Glutamatergic neuron (in vitro differentiated cells): ENCODE data around the gene AGPAT2. TPM values are rescaled to one million over a fixed set of nuclear protein-coding genes. Genes with fewer than 3 reads are reported as not detected.

ENCODE experiments used
- DNase-seq: peaks from one replicate; pipeline ENCODE4 v3.0.0; 2022
- H3K27ac Mint-ChIP-seq: one replicate; pipeline ENCODE4 v1.8.0; 2020; ENCODE audit warnings: mild to moderate bottlenecking, mixed read lengths, inconsistent platforms; ENCODE audit not compliant: unreplicated experiment
- H3K27me3 Mint-ChIP-seq: one replicate; pipeline ENCODE4 v1.8.0; 2020; ENCODE audit warnings: mild to moderate bottlenecking, moderate library complexity, mixed read lengths, inconsistent platforms; ENCODE audit not compliant: unreplicated experiment
- H3K36me3 Mint-ChIP-seq: one replicate; pipeline ENCODE4 v1.8.0; 2020; ENCODE audit warnings: mild to moderate bottlenecking, mixed read lengths, inconsistent platforms; ENCODE audit not compliant: unreplicated experiment
- H3K4me1 Mint-ChIP-seq: one replicate; pipeline ENCODE4 v1.8.0; 2020; ENCODE audit warnings: mild to moderate bottlenecking, low read depth, mixed read lengths, inconsistent platforms; ENCODE audit not compliant: unreplicated experiment
- H3K4me3 Mint-ChIP-seq: one replicate; pipeline ENCODE4 v1.8.0; 2020; ENCODE audit warnings: mild to moderate bottlenecking, mixed read lengths, inconsistent platforms; ENCODE audit not compliant: unreplicated experiment
- H3K9me3 Mint-ChIP-seq: one replicate; pipeline ENCODE4 v1.8.0; 2020; ENCODE audit warnings: mild to moderate bottlenecking, moderate library complexity, mixed read lengths, inconsistent platforms; ENCODE audit not compliant: unreplicated experiment
- total RNA-seq: library from RNA; stranded (reverse); fragmentation: NEBNext Ultra II Directional; extraction: Animal tissue kit (Norgen Biotek cat#: 25700); gene quantifications from one replicate; pipeline ENCODE4 v1.2.1, GENCODE V29; 2021; ENCODE audit not compliant: unreplicated experiment
- TF ChIP-seq, protein P1 (sequence below): fragments of 200-600 bp; sonication (generic); IDR thresholded peaks from one replicate; pipeline ENCODE4 v1.5.0; 2021; ENCODE audit not compliant: partially characterized antibody, unreplicated experiment

The AGPAT2 gene
- total RNA-seq, 1 donor from 2014 or later: 72.8 TPM

DNA sequence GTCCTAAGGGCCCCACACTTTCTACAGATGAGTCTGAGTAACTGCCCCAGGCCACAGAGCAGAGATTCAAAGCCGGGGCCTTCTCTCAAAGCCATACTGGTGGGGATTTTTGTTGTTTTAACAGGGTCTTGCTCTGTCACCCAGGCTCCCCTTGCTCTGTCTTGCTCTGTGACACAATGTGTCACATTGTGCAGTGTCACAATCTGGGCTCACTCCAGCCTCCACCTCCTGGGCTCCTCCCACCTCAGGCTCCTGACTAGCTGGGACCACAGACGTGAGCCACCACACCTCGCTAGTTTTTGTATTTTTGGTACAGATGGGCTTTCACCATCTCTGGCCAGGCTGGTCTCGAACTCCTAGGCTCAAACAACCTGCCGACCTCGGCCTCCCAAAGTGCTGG, 8.6 kb downstream of the AGPAT2 start:
- TF ChIP-seq, protein P1, sequence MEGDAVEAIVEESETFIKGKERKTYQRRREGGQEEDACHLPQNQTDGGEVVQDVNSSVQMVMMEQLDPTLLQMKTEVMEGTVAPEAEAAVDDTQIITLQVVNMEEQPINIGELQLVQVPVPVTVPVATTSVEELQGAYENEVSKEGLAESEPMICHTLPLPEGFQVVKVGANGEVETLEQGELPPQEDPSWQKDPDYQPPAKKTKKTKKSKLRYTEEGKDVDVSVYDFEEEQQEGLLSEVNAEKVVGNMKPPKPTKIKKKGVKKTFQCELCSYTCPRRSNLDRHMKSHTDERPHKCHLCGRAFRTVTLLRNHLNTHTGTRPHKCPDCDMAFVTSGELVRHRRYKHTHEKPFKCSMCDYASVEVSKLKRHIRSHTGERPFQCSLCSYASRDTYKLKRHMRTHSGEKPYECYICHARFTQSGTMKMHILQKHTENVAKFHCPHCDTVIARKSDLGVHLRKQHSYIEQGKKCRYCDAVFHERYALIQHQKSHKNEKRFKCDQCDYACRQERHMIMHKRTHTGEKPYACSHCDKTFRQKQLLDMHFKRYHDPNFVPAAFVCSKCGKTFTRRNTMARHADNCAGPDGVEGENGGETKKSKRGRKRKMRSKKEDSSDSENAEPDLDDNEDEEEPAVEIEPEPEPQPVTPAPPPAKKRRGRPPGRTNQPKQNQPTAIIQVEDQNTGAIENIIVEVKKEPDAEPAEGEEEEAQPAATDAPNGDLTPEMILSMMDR: no peak
- H3K4me1 Mint-ChIP-seq: peaks cover 4% of the 10 kb centered on the region
- H3K4me3 Mint-ChIP-seq: no peak overlapping the region
- no peak for DNase-seq
- no peaks in the 10 kb centered on the region for H3K9me3 Mint-ChIP-seq
- peaks cover 3% of the 10 kb centered on the region for H3K27me3 Mint-ChIP-seq
- H3K36me3 Mint-ChIP-seq: no peaks in the 10 kb centered on the region
- no peak overlapping the region for H3K27ac Mint-ChIP-seq

DNA sequence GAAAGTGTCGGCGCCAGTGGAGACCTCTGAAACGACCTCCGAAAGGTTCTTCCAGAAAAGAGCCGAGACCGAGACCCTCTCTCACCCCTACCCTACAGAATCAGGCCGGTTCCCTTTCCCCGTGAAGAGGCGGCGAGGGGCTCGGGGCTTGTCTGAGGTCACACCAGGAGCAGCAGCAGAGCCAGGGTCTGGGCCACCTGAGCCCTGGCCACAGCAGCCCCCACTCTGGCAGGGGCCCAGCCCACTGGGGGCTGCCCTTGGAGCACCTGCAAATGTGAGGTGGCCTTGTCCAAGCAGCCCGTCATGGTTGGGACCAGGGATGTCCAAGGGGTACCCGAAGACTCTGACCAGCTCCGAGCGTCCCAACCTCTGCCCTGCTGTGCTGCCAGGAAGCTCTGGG, 9.2 kb downstream of the AGPAT2 start:
- TF ChIP-seq, protein P1: no peak
- Mint-ChIP-seq H3K9me3 (peaks cover under 1% of the 10 kb centered on the region), H3K27me3 (peaks cover 3% of the 10 kb centered on the region), H3K4me1 (peaks cover 4% of the 10 kb centered on the region), H3K36me3 (no peaks in the 10 kb centered on the region), H3K4me3 (no peak overlapping the region), H3K27ac (no peak overlapping the region)
- no peak for DNase-seq

DNA sequence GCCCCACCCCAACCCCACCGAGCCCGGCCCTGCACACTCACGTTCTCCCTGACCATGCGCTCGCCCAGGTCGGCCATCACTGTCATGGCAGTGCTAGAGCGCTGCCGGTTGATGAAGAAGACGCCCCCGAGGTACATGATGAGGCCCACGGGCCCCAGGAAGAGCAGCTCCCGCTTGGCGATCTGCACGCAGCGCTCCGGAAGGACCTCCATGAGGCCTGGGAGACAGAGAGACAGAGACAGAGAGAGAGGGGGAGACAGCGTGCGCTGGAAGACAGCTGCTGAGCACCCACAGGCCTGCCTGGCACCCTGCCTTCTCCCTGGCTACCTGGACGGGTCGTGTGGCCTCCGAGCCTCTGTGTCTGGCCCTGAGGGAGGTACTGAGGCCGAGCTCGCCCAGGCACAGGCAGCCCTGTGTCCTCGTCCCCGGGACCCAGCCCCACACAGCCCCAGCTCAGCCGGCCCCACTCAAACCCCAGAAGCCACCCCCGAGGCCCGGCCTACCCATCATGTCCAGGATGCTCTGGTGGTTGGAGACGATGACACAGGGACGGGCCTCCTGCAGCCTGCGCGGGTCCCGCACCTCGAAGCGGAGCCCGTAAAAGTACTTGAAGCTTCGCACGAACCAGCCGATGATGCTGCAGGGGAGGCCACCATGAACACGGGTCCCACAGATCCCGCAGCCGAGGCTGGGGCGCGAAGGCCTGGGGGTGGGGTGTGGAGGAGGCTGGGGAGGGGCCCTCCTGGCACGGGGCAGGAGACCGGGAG, 10.2 kb downstream of the AGPAT2 start:
- peaks cover 4% of the 10 kb centered on the region for H3K4me1 Mint-ChIP-seq
- H3K27ac Mint-ChIP-seq: no peak overlapping the region
- peaks cover 3% of the 10 kb centered on the region for H3K27me3 Mint-ChIP-seq
- TF ChIP-seq, protein P1: no peak
- DNase-seq: no peak
- H3K36me3 Mint-ChIP-seq: no peaks in the 10 kb centered on the region
- no peak overlapping the region for H3K4me3 Mint-ChIP-seq
- H3K9me3 Mint-ChIP-seq: peaks cover 2% of the 10 kb centered on the region

DNA sequence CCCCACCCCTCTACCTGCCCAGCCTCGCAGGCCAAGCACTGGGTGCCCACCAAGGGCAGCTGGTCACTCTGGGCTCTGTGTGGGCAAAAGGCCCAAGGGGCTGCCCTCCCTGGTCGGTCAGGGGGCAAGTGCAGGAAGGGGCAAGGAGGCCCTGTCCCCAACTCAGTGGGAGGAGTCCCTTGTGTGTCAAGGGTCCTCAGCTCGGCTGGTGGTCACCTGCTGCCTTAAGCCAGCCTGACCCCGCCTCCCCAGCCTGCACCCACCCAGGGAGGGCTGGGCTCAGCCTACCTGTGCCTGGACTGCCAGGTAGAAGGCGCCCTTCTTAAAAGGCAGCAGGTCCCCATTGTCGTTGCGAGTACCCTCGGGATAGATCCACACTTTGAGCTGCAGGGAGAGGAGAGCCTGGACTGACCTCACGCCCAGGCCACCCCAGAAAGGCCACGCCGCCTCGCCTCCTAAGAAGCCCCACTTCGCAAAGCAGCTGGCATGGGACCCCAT, 10.9 kb downstream of the AGPAT2 start:
- Mint-ChIP-seq H3K36me3 (no peaks in the 10 kb centered on the region), H3K9me3 (peaks cover 2% of the 10 kb centered on the region), H3K27me3 (peaks cover 3% of the 10 kb centered on the region), H3K27ac (no peak overlapping the region), H3K4me3 (no peak overlapping the region), H3K4me1 (peaks cover 4% of the 10 kb centered on the region)
- DNase-seq: no peak
- TF ChIP-seq, protein P1: no peak
